Measurements from ENCODE around the gene NUDT8.

The NUDT8 gene

DNA sequence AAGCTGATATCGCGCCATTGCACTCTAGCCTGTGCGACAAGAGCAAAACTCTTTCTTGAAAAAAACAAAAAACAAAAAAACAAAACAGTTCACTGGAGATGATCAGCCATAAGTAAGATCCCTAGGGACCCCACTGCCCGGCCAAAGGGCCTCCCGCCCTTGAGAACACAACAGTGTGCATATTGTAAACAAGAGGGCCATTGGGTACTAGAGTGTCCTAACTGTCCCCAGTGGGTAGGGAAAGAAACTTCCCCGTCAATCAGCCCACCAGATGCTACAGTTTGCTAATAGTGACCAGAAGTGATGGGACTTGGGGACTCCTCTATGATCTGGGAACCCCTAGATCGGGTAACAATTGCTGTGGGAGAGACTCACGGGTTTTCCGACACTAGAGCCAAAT lies 24.5 kb upstream of the NUDT8 start:
- Histone ChIP-seq H3K9me3 (ENCODE audit: control insufficient read depth, low read length) (no peaks in the 10 kb centered on the region), H3K4me1 (no peaks in the 10 kb centered on the region), H3K79me2 (no peaks in the 10 kb centered on the region), H2AFZ (no peak overlapping the region), H3K36me3 (ENCODE audit: control insufficient read depth, insufficient read depth, low read length) (no peaks in the 10 kb centered on the region), H3K4me3 (ENCODE audit: low read depth, low read length) (no peak overlapping the region), H3K27ac (no peak overlapping the region), H3K4me2 (ENCODE audit: low read length) (no peak overlapping the region), H3K9ac (no peak overlapping the region), H3K27me3 (ENCODE audit: control insufficient read depth, insufficient read depth, low read length) (no peaks in the 10 kb centered on the region)
- TF ChIP-seq, protein P1, sequence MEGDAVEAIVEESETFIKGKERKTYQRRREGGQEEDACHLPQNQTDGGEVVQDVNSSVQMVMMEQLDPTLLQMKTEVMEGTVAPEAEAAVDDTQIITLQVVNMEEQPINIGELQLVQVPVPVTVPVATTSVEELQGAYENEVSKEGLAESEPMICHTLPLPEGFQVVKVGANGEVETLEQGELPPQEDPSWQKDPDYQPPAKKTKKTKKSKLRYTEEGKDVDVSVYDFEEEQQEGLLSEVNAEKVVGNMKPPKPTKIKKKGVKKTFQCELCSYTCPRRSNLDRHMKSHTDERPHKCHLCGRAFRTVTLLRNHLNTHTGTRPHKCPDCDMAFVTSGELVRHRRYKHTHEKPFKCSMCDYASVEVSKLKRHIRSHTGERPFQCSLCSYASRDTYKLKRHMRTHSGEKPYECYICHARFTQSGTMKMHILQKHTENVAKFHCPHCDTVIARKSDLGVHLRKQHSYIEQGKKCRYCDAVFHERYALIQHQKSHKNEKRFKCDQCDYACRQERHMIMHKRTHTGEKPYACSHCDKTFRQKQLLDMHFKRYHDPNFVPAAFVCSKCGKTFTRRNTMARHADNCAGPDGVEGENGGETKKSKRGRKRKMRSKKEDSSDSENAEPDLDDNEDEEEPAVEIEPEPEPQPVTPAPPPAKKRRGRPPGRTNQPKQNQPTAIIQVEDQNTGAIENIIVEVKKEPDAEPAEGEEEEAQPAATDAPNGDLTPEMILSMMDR (IDR thresholded peaks at IDR 0.05), result no peak

DNA sequence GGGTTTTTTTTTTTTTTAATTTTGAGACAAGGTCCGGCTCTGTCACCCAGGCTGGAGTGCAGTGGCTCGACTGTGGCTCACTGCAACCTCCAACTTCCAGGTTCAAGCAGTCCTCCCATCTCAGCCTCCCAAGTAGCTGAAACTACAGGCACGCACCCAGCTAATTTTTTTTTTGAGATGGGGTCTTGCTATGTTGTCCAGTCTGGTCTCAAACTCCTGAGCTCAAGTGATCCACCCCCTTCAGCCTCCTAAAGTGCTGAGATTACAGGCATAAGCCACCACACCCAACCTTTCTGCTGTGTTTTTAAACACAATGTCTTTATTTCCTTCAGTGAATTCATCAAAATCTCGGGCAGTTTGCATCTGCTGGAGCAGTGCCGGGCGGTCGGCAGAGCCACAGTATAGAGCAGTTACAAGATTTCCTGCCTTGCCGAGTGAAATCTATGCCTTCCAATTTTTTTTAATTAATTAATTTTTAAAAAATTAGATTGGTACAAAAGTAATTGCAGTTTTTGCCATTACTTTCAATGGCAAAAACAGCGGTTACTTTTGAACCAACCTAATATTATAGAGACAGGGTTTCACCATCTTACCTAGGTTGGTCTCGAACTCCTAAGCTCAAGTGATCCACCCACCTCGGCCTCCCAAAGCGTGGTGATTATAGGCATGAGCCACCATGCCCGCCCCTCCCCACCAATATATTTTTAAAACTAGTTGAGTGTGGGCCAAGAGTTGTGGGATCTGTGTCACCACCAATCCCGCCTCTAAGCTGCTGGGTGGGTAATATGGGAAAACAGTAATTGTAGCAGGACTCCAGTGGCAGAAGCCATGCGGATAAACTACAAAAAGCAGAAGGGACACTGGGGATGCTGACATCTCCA lies 23.5 kb upstream of the NUDT8 start:
- no peak overlapping the region for H3K27ac ChIP-seq
- H3K4me1 ChIP-seq, result no peaks in the 10 kb centered on the region
- H3K79me2 ChIP-seq, result no peaks in the 10 kb centered on the region
- H3K27me3 ChIP-seq (ENCODE audit: control insufficient read depth, insufficient read depth, low read length), result no peaks in the 10 kb centered on the region
- no peak overlapping the region for H3K9ac ChIP-seq
- TF ChIP-seq, protein P1 (IDR thresholded peaks at IDR 0.05), result no peak
- H3K4me3 ChIP-seq (ENCODE audit: low read depth, low read length), result no peak overlapping the region
- H3K4me2 ChIP-seq (ENCODE audit: low read length), result no peak overlapping the region
- no peaks in the 10 kb centered on the region for H3K36me3 ChIP-seq (ENCODE audit: control insufficient read depth, insufficient read depth, low read length)
- no peaks in the 10 kb centered on the region for H3K9me3 ChIP-seq (ENCODE audit: control insufficient read depth, low read length)
- no peak overlapping the region for H2AFZ ChIP-seq

DNA sequence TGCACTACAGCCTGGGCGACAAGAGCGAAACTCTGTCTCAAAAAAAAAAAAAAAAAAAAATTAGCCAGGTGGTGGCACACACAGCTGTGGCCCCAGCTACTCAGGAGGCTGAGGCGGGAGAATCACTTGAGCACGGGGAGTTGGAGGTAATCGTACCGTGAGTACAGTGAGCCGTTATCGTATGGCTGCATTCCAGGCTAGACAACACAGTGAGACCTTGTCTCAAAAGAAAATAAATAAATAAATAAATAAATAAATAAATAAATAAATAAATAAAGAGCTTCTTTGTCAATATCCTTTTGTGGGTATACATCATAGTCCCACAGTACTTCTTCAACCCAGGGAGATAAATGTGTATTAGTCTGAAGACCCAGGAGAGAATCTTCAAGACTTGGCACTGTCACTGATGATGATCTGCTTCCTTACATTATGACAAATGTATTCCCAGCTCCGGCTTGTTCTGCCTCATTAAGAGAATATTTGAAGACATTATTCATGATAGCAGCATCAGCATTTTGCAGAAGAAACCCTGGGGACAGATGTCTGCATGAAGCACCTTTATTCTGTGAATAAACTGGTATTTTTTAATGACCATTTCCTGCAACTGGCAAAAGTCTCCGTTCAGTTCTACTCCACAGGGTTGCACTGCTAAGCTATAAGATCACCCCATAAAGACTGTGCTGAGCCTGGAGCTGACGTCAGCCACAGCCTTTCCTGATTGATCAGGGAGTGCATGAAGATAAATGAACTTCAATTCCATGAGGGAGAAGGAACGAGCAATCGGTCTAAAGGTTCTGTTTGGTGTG lies 22.4 kb upstream of the NUDT8 start:
- H3K36me3 ChIP-seq (ENCODE audit: control insufficient read depth, insufficient read depth, low read length), result no peaks in the 10 kb centered on the region
- TF ChIP-seq, protein P1 (IDR thresholded peaks at IDR 0.05), result no peak
- no peak overlapping the region for H3K9ac ChIP-seq
- H3K79me2 ChIP-seq, result no peaks in the 10 kb centered on the region
- H3K27ac ChIP-seq, result no peak overlapping the region
- H3K4me2 ChIP-seq (ENCODE audit: low read length), result no peak overlapping the region
- H3K27me3 ChIP-seq (ENCODE audit: control insufficient read depth, insufficient read depth, low read length), result no peaks in the 10 kb centered on the region
- H3K4me1 ChIP-seq, result no peaks in the 10 kb centered on the region
- H3K9me3 ChIP-seq (ENCODE audit: control insufficient read depth, low read length), result no peaks in the 10 kb centered on the region
- H3K4me3 ChIP-seq (ENCODE audit: low read depth, low read length), result no peak overlapping the region
- no peak overlapping the region for H2AFZ ChIP-seq

DNA sequence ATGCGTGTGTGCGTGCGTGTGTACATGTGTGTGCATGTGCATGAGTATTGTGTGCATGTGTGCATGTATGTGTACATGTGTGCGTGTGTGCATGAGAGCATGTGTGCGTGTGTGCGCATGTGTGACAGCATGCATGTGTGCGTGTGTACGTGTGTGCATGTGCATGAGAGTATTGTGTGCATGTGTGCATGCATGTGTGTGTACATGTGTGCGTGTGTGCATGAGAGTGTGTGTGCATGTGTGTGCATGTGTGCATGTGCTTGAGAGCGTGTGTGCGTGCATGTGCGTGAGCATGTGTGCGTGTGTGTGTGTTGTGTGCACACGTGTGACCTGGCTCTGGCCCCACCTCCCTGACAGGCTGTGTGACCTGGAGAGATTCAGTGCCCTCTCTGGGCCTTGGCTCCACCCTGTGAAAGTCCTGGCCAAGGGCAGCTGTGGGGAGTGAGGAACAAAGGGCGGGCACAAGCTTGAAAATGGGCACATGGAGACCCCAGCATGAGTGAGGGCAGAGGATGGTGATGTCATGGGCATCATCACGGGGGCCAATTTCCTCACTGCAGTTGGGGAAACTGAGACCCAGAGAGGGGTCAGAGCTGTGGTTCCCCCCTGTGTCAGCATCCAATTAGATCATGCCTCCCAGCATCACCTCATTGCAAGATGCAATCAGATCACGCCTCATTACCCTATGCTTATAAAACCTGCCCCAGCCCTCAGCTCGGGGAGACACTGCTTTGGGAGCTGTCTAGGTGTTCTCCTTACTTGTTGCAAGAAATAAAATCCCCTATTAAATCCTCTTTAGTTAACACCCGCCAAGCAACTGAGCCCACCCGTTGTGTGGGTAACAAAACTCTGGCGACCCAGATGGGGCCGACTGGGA lies 20.1 kb upstream of the NUDT8 start:
- TF ChIP-seq, protein P1 (IDR thresholded peaks at IDR 0.05), result no peak
- H3K27me3 ChIP-seq (ENCODE audit: control insufficient read depth, insufficient read depth, low read length), result no peaks in the 10 kb centered on the region
- H3K9ac ChIP-seq, result no peak overlapping the region
- H3K9me3 ChIP-seq (ENCODE audit: control insufficient read depth, low read length), result no peaks in the 10 kb centered on the region
- no peaks in the 10 kb centered on the region for H3K79me2 ChIP-seq
- H3K4me2 ChIP-seq (ENCODE audit: low read length), result no peak overlapping the region
- no peaks in the 10 kb centered on the region for H3K36me3 ChIP-seq (ENCODE audit: control insufficient read depth, insufficient read depth, low read length)
- H3K4me3 ChIP-seq (ENCODE audit: low read depth, low read length), result no peak overlapping the region
- H3K4me1 ChIP-seq, result no peaks in the 10 kb centered on the region
- no peak overlapping the region for H3K27ac ChIP-seq
- H2AFZ ChIP-seq, result no peak overlapping the region
